Natural killer cell (primary cell): ENCODE measurements around the gene GUCY1A2. TPM values are rescaled to one million over a fixed set of nuclear protein-coding genes. Genes with fewer than 3 reads are reported as not detected.

Source experiments
- ATAC-seq, 3 donors: fragments of 150-1000 bp in 2 of 3; fragments of 200-7000 bp in 1 of 3; cut with Tn5 transposase; 1 replicate in 1 of 3; 2 replicates in 2 of 3; pipeline ENCODE4 v1.10.0; 2021; ENCODE audit warnings: mild to moderate bottlenecking in 2 of 3, moderate library complexity in 2 of 3
- DNase-seq, 2 donors: peaks; one replicate each; pipeline versions ENCODE4 v3.0.0 to v3.0.0-alpha.2; 2013 to 2021; ENCODE audit warnings: mixed read lengths in 1 of 2
- H3K27ac ChIP-seq: one replicate; pipeline ENCODE4 v1.5.1; 2013; ENCODE audit warnings: mild to moderate bottlenecking, low read length
- H3K27me3 ChIP-seq: one replicate; pipeline ENCODE4 v1.6.1; 2013; ENCODE audit warnings: low read length; ENCODE audit not compliant: control insufficient read depth, insufficient read depth
- H3K36me3 ChIP-seq: one replicate; pipeline ENCODE4 v1.6.1; 2013; ENCODE audit warnings: low read length; ENCODE audit not compliant: control insufficient read depth, insufficient read depth
- H3K4me1 ChIP-seq: one replicate; pipeline ENCODE4 v1.6.1; 2013; ENCODE audit warnings: low read length; ENCODE audit not compliant: control insufficient read depth, insufficient read depth
- H3K4me3 ChIP-seq: one replicate; pipeline ENCODE4 v1.5.1; 2013; ENCODE audit warnings: low read length
- H3K9me3 ChIP-seq: one replicate; pipeline ENCODE4 v1.6.1; 2013; ENCODE audit warnings: low read length; ENCODE audit not compliant: control insufficient read depth, insufficient read depth
- H3K27ac Mint-ChIP-seq, 2 donors: one replicate each; pipeline ENCODE4 v1.8.0; 2022; ENCODE audit warnings: mild to moderate bottlenecking in 2 of 2, mixed read lengths in 2 of 2, moderate library complexity in 1 of 2
- H3K27me3 Mint-ChIP-seq, 2 donors: one replicate each; pipeline ENCODE4 v1.8.0; 2022; ENCODE audit warnings: low read depth in 2 of 2, mixed read lengths in 2 of 2
- H3K36me3 Mint-ChIP-seq: one replicate; pipeline ENCODE4 v1.8.0; 2022; ENCODE audit warnings: mixed read lengths
- H3K4me1 Mint-ChIP-seq, 2 donors: one replicate each; pipeline ENCODE4 v1.8.0; 2022; ENCODE audit warnings: mixed read lengths in 2 of 2
- H3K4me3 Mint-ChIP-seq: one replicate; pipeline ENCODE4 v1.8.0; 2022; ENCODE audit warnings: mild to moderate bottlenecking, moderate library complexity, mixed read lengths
- H3K9me3 Mint-ChIP-seq, 2 donors: one replicate each; pipeline ENCODE4 v1.8.0; 2022; ENCODE audit warnings: mixed read lengths in 2 of 2
- WGBS: methylation state at CpG from one replicate; pipeline ENCODE4 v1.1.7; 2013; ENCODE audit warnings: missing lambda C conversion rate; ENCODE audit not compliant: insufficient coverage; 5-methylcytosine and 5-hydroxymethylcytosine counted together
- intact Hi-C: fragments of 100-400 bp; cut with micrococcal nuclease; formaldehyde crosslinking; loops from one replicate; pipeline ENCODE4 v1.14.2; 2022
- total RNA-seq, 4 donors: library from RNA; stranded (reverse); fragments of 120-200 nt in 1 of 4; gene quantifications; one replicate each; pipeline versions ENCODE4 v1.2.3 to v1.2.4, GENCODE V29; 2013 to 2022
- TF ChIP-seq, protein P1 (sequence below): fragments of 200-600 bp; IDR thresholded peaks from one replicate; pipeline ENCODE4 v1.8.0; 2022; ENCODE audit warnings: antibody characterized with exemption

GUCY1A2 gene
- total RNA-seq, 3 donors from 2014 or later (not counting 1 experiment from before 2014, with no cell fraction given), result 0.15 TPM; not detected in 2

DNA sequence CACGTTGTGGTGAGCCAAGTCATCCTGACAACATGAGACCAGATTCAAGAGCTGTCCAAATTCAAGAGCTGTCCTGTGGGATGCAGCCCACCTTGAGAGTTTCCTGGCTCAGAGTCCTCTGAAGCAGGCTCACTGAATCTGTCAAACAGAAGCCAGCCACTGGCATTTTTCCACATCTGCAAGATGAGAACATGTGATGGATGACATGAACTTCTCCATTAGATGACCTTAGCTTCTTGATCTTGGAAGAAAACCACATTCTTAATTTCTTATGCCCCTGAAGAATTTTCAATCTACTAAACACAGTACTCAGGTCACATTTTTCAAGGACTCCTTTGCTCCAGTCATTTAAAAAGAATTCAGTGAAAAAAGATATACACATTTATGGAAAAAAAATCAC is 291.0 kb downstream of the GUCY1A2 start:
- H3K36me3 ChIP-seq, result no peaks in the 10 kb centered on the region
- no peaks in the 10 kb centered on the region for H3K36me3 Mint-ChIP-seq
- H3K27ac Mint-ChIP-seq, result no peak overlapping the region
- no peaks in the 10 kb centered on the region for H3K27me3 Mint-ChIP-seq
- 35% methylated on average over 1 of the region's 1 CpG for WGBS
- no peaks in the 10 kb centered on the region for H3K4me1 ChIP-seq
- no peaks in the 10 kb centered on the region for H3K4me1 Mint-ChIP-seq
- H3K4me3 ChIP-seq, result no peak overlapping the region
- TF ChIP-seq, protein P1, sequence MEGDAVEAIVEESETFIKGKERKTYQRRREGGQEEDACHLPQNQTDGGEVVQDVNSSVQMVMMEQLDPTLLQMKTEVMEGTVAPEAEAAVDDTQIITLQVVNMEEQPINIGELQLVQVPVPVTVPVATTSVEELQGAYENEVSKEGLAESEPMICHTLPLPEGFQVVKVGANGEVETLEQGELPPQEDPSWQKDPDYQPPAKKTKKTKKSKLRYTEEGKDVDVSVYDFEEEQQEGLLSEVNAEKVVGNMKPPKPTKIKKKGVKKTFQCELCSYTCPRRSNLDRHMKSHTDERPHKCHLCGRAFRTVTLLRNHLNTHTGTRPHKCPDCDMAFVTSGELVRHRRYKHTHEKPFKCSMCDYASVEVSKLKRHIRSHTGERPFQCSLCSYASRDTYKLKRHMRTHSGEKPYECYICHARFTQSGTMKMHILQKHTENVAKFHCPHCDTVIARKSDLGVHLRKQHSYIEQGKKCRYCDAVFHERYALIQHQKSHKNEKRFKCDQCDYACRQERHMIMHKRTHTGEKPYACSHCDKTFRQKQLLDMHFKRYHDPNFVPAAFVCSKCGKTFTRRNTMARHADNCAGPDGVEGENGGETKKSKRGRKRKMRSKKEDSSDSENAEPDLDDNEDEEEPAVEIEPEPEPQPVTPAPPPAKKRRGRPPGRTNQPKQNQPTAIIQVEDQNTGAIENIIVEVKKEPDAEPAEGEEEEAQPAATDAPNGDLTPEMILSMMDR, result no peak
- peaks cover 7 to 8% of the 10 kb centered on the region in 2 donors for H3K9me3 Mint-ChIP-seq
- intact Hi-C loops, result no loop called here
- peaks cover 5% of the 10 kb centered on the region for H3K9me3 ChIP-seq
- H3K27me3 ChIP-seq, result no peaks in the 10 kb centered on the region
- no peak overlapping the region for H3K27ac ChIP-seq
- ATAC-seq (no peak), DNase-seq (no peak)
- H3K4me3 Mint-ChIP-seq, result no peak overlapping the region

DNA sequence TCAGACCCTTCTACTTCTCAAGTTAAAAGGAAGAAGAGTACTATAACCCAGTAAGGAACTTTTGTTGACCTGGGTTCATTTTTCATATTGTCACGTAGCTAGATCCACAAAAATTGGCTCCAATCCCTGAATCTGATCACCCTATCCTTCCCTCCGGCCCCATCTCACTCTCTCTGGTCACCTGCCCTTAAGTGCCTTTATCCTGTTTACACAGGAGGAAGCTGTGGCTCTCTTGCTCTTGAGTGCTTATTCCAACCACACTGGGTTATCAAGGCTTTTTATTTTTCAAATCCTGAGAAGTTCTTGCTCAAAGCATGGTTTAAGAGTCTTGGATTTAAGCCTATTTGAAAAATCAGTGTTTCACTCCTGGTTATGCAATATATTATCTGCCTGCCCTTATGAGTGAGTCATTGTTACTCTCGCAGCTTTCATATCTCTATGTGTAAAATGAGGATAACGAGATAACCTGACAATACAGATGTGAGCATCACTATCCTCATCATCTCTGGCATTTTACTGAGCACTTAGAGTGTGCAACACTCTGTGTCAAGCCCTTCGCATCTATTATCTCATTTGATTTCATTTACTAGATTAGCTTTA is 293.9 kb downstream of the GUCY1A2 start:
- TF ChIP-seq, protein P1, result no peak
- Mint-ChIP-seq H3K27me3 (no peaks in the 10 kb centered on the region), H3K4me3 (no peak overlapping the region), H3K36me3 (no peaks in the 10 kb centered on the region), H3K4me1 (no peaks in the 10 kb centered on the region), H3K27ac (no peak overlapping the region), H3K9me3 (peaks cover 3 to 5% of the 10 kb centered on the region in 2 donors)
- no peak for ATAC-seq
- WGBS, result 44% methylated on average over 5 of the region's 5 CpGs
- no peak overlapping the region for H3K4me3 ChIP-seq
- H3K27ac ChIP-seq, result no peak overlapping the region
- H3K36me3 ChIP-seq, result no peaks in the 10 kb centered on the region
- H3K27me3 ChIP-seq, result no peaks in the 10 kb centered on the region
- DNase-seq, result no peak
- H3K9me3 ChIP-seq, result peaks cover 5% of the 10 kb centered on the region
- intact Hi-C loops, result no loop called here
- no peaks in the 10 kb centered on the region for H3K4me1 ChIP-seq

DNA sequence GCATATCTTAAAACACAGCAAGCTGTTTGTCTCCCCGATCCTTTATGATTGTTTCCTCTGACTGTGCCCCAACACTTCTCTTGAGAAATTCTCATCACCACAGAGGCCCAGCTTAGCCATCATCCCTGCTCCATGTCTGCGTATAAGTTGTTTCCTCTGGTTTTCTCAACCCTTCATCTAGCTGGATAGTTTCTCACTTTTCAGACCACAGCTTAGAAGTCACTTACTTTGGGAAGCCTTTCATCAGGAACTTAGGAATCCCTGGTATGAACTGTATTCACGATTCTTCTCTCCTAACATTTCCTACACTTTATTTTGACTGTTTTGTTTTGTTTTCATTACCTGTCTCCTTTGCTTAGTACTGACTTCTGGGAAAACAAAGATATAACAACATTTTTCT is 295.2 kb downstream of the GUCY1A2 start:
- H3K27ac Mint-ChIP-seq, result no peak overlapping the region
- H3K4me3 ChIP-seq, result no peak overlapping the region
- peaks cover 5% of the 10 kb centered on the region for H3K9me3 ChIP-seq
- no peaks in the 10 kb centered on the region for H3K27me3 ChIP-seq
- WGBS, result 90% methylated on average over 3 of the region's 3 CpGs
- no peak for ATAC-seq
- no peak for DNase-seq
- H3K27ac ChIP-seq, result no peak overlapping the region
- H3K4me1 Mint-ChIP-seq, result no peaks in the 10 kb centered on the region
- no peaks in the 10 kb centered on the region for H3K36me3 Mint-ChIP-seq
- no peak overlapping the region for H3K4me3 Mint-ChIP-seq
- H3K9me3 Mint-ChIP-seq, result peaks cover 3 to 5% of the 10 kb centered on the region in 2 donors
- no peaks in the 10 kb centered on the region for H3K27me3 Mint-ChIP-seq
- H3K4me1 ChIP-seq, result no peaks in the 10 kb centered on the region
- intact Hi-C loops, result no loop called here
- TF ChIP-seq, protein P1, result no peak
- H3K36me3 ChIP-seq, result no peaks in the 10 kb centered on the region

DNA sequence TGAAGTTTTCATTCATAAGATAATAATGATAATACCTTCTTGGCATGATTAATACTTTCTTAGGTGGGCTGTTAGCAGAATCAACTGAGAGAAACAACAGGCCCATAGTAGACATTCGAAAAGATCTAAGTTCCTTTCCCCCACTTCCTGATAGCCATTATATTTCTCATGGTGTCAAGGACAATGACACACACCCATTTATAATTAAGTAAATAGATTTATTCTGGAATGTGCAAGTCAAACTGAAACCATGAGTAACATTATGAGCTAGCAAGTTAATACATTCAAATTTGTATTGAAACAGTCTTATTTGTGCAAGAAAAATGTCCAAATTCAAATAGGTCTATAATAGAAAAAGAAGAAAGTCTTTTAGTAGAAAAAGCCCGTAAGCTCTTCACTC is 301.1 kb downstream of the GUCY1A2 start:
- H3K36me3 ChIP-seq, result no peaks in the 10 kb centered on the region
- DNase-seq (no peak), ATAC-seq (no peak)
- no peak overlapping the region for H3K4me3 Mint-ChIP-seq
- H3K27ac ChIP-seq, result no peak overlapping the region
- no peaks in the 10 kb centered on the region for H3K4me1 Mint-ChIP-seq
- H3K27me3 Mint-ChIP-seq, result no peaks in the 10 kb centered on the region
- WGBS, result 67% methylated on average over 1 of the region's 2 CpGs
- intact Hi-C loops, result no loop called here
- no peak overlapping the region for H3K27ac Mint-ChIP-seq
- no peak overlapping the region for H3K4me3 ChIP-seq
- no peaks in the 10 kb centered on the region for H3K4me1 ChIP-seq
- H3K36me3 Mint-ChIP-seq, result no peaks in the 10 kb centered on the region
- peaks cover 2 to 3% of the 10 kb centered on the region in 2 donors for H3K9me3 Mint-ChIP-seq
- H3K27me3 ChIP-seq, result no peaks in the 10 kb centered on the region
- no peaks in the 10 kb centered on the region for H3K9me3 ChIP-seq
- TF ChIP-seq, protein P1, result no peak
